ENCODE results near the gene RGS13. TPM values are rescaled to one million over a fixed set of nuclear protein-coding genes. Genes with fewer than 3 reads are reported as not detected.
"Not testable (repeated sequence)": the region's sequence is repeated elsewhere in the genome, so short reads cannot be mapped to it uniquely, and the experiment has no call there.

The RGS13 gene
- total RNA-seq, 2 experiments from 2014 or later, result not detected

- intact Hi-C loops (cut with micrococcal nuclease), result no loop called here
- H3K27ac Mint-ChIP-seq, result no peak overlapping the region
- no peaks in the 10 kb centered on the region for H3K36me3 Mint-ChIP-seq (ENCODE audit: low read depth)
- H3K4me3 Mint-ChIP-seq, result no peak overlapping the region
- H3K9me3 Mint-ChIP-seq, result peaks cover 2% of the 10 kb centered on the region
- CTCF ChIA-PET, result interaction anchor here (0.5 to 0.6 kb wide), 3 partner anchors 143 to 944 kb away, joined by 3 read pairs; no protein-coding TSS in a partner anchor
- H3K4me1 Mint-ChIP-seq (ENCODE audit: low read depth), result peaks cover 8% of the 10 kb centered on the region
- DNase-seq, result no peak
- H3K27me3 Mint-ChIP-seq (ENCODE audit: low read depth), result peaks cover 12% of the 10 kb centered on the region
These were observed 21.8 kb downstream of the RGS13 start for GRCh38 chr1:192657760-192658159.

- Mint-ChIP-seq H3K4me3 (no peak overlapping the region), H3K36me3 (ENCODE audit: low read depth) (no peaks in the 10 kb centered on the region), H3K27ac (no peak overlapping the region), H3K9me3 (peaks cover 2% of the 10 kb centered on the region), H3K27me3 (ENCODE audit: low read depth) (peaks cover 12% of the 10 kb centered on the region), H3K4me1 (ENCODE audit: low read depth) (peaks cover 8% of the 10 kb centered on the region)
- no peak for DNase-seq
- CTCF ChIA-PET, result interaction anchor here (0.6 kb wide), 1 partner anchor 944 kb away, joined by 3 read pairs; no protein-coding TSS in a partner anchor
- intact Hi-C loops (cut with micrococcal nuclease), result no loop called here
These were observed 22.3 kb downstream of the RGS13 start for GRCh38 chr1:192658255-192658654.

- H3K27me3 Mint-ChIP-seq (ENCODE audit: low read depth), result peaks cover 12% of the 10 kb centered on the region
- no peaks in the 10 kb centered on the region for H3K4me1 Mint-ChIP-seq (ENCODE audit: low read depth)
- no peaks in the 10 kb centered on the region for H3K36me3 Mint-ChIP-seq (ENCODE audit: low read depth)
- intact Hi-C loops (cut with micrococcal nuclease), result no loop called here
- H3K9me3 Mint-ChIP-seq, result peaks cover 2% of the 10 kb centered on the region
- CTCF ChIA-PET, result no interaction called here
- H3K27ac Mint-ChIP-seq, result no peak overlapping the region
- H3K4me3 Mint-ChIP-seq, result no peak overlapping the region
- DNase-seq, result peak; percentile 14
These were observed 24.7 kb downstream of the RGS13 start for GRCh38 chr1:192660613-192661012.

DNA sequence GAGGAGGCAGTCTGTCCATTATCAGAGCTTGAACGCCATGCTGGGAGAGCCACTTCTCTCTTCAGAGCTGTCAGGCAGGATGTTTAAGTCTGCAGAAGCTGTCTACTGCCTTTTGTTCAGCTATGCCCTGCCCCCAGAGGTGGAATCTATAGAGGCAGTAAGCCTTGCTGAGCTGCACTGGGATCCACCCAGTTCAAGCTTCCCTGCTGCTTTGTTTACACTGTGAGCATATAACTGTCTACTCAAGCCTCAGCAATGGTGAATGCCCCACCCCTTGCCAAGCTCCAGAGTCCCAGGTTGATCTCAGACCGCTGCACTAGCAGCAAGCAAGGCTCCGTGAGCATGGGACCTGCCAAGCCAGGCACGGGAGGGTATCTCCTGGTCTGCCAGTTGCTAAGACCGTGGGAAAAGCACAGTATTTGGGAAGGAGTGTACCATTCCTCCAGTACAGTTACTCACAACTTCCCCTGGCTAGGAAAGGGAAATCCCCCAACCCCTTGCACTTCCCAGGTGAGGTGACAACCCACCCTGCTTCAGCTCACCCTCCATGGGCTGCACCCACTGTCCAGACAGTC lies 32.5 kb downstream of the RGS13 start:
- H3K36me3 Mint-ChIP-seq (ENCODE audit: low read depth), result no peaks in the 10 kb centered on the region
- no peak for DNase-seq
- intact Hi-C loops (cut with micrococcal nuclease), result no loop called here
- H3K27me3 Mint-ChIP-seq (ENCODE audit: low read depth), result peaks cover 23% of the 10 kb centered on the region
- H3K4me1 Mint-ChIP-seq (ENCODE audit: low read depth), result no peaks in the 10 kb centered on the region
- no peak overlapping the region for H3K27ac Mint-ChIP-seq
- no peaks in the 10 kb centered on the region for H3K9me3 Mint-ChIP-seq
- H3K4me3 Mint-ChIP-seq, result no peak overlapping the region
- CTCF ChIA-PET, result no interaction called here

DNA sequence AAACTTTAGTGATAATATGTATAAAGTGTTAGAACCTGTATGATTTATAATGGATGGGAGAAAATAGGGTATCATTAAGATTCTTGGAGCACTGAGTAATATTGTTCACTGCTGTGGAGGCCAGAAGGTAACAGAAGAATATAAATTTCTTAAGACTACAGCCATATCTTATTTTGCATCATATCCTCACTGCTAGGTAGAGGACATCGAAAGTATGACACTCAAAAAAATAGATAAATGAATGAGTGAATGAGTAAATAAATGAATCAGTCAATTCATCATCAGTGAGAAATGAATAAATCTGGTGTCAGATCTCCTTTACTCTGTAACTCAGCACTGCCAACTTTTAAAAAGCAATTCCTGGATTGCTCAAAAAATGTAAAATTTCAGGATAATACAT lies 33.2 kb downstream of the RGS13 start:
- intact Hi-C loops (cut with micrococcal nuclease), result no loop called here
- H3K27ac Mint-ChIP-seq, result no peak overlapping the region
- H3K36me3 Mint-ChIP-seq (ENCODE audit: low read depth), result no peaks in the 10 kb centered on the region

DNA sequence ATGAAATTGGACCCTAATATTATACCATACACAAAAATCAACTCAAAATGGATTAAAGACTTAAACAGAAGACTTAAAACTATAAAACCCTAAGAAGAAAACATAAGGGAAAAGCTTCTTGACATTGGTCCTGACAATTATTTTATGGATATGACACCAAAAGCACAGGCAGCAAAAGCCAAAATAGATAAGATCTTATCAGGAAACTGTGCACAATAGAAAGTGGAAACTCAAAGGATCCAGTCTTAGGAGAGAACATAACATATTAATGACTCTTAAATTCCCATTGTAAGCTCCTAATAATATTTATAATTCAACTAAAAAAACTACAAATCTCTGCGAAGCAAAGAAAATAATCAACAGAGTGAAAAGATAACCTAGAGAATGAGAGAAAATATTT lies 39.8 kb downstream of the RGS13 start:
- no peaks in the 10 kb centered on the region for H3K4me1 Mint-ChIP-seq (ENCODE audit: low read depth)
- H3K9me3 Mint-ChIP-seq, result no peaks in the 10 kb centered on the region
- no peak overlapping the region for H3K4me3 Mint-ChIP-seq
- intact Hi-C loops (cut with micrococcal nuclease), result no loop called here
- DNase-seq, result no peak
- no peaks in the 10 kb centered on the region for H3K36me3 Mint-ChIP-seq (ENCODE audit: low read depth)
- CTCF ChIA-PET, result no interaction called here
- H3K27ac Mint-ChIP-seq, result no peak overlapping the region
- peaks cover 16% of the 10 kb centered on the region for H3K27me3 Mint-ChIP-seq (ENCODE audit: low read depth)

More for the DNA sequence above, 33.2 kb downstream of the RGS13 start:
- Mint-ChIP-seq H3K27me3 (ENCODE audit: low read depth) (peaks cover 24% of the 10 kb centered on the region), H3K9me3 (no peaks in the 10 kb centered on the region), H3K4me3 (no peak overlapping the region), H3K4me1 (ENCODE audit: low read depth) (no peaks in the 10 kb centered on the region)
- no peak for DNase-seq
- CTCF ChIA-PET, result no interaction called here

GRCh38 chr1:192678099-192678498 lies 42.2 kb downstream of the RGS13 start:
- CTCF ChIA-PET, result no interaction called here
- H3K4me1 Mint-ChIP-seq (ENCODE audit: low read depth), result no peaks in the 10 kb centered on the region
- no peak overlapping the region for H3K4me3 Mint-ChIP-seq
- no peaks in the 10 kb centered on the region for H3K9me3 Mint-ChIP-seq
- H3K27ac Mint-ChIP-seq, result no peak overlapping the region
- intact Hi-C loops (cut with micrococcal nuclease), result no loop called here
- no peak for DNase-seq
- H3K36me3 Mint-ChIP-seq (ENCODE audit: low read depth), result no peaks in the 10 kb centered on the region
- H3K27me3 Mint-ChIP-seq (ENCODE audit: low read depth), result peaks cover 10% of the 10 kb centered on the region

DNA sequence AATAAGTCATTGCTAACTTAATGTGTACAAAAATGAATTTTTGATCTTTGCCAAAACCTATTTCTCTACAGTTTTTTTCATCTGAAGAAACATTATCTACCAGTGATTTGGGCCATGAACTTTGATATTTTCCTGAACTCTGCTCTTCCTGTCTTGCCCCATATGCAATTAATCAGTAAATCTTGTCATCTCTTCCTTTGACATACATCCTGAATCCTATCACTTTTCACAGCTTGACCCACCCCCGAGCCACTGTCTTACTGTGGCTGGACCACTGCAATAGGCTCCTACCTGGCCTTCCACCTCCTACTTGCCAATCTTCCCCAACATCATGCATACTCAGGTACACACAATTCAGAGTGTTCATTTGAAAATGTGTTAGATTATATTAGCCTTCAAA lies 46.4 kb downstream of the RGS13 start:
- Mint-ChIP-seq H3K9me3 (peaks cover 3% of the 10 kb centered on the region), H3K4me3 (no peak overlapping the region), H3K27ac (no peak overlapping the region), H3K36me3 (ENCODE audit: low read depth) (no peaks in the 10 kb centered on the region), H3K27me3 (ENCODE audit: low read depth) (peaks cover 6% of the 10 kb centered on the region), H3K4me1 (ENCODE audit: low read depth) (no peaks in the 10 kb centered on the region)
- intact Hi-C loops (cut with micrococcal nuclease), result no loop called here
- DNase-seq, result no peak
- CTCF ChIA-PET, result no interaction called here

- intact Hi-C loops (cut with micrococcal nuclease); H3K27me3 Mint-ChIP-seq (ENCODE audit: low read depth): not testable (repeated sequence)
These were observed 47.1 kb downstream of the RGS13 start for GRCh38 chr1:192683081-192683480.

GRCh38 chr1:192689459-192689858 lies 53.5 kb downstream of the RGS13 start:
- intact Hi-C loops (cut with micrococcal nuclease), result no loop called here
- no peaks in the 10 kb centered on the region for H3K36me3 Mint-ChIP-seq (ENCODE audit: low read depth)
- H3K4me1 Mint-ChIP-seq (ENCODE audit: low read depth), result no peaks in the 10 kb centered on the region
- H3K4me3 Mint-ChIP-seq, result no peak overlapping the region
- CTCF ChIA-PET, result interaction anchor here (0.6 kb wide), 1 partner anchor 212 kb away, joined by 3 read pairs; no protein-coding TSS in a partner anchor
- H3K27me3 Mint-ChIP-seq (ENCODE audit: low read depth), result peaks cover 28% of the 10 kb centered on the region
- no peak for DNase-seq
- no peak overlapping the region for H3K27ac Mint-ChIP-seq
- peaks cover 6% of the 10 kb centered on the region for H3K9me3 Mint-ChIP-seq

More at GRCh38 chr1:192683081-192683480, 47.1 kb downstream of the RGS13 start:
- H3K4me3 Mint-ChIP-seq; H3K36me3 Mint-ChIP-seq (ENCODE audit: low read depth); H3K27ac Mint-ChIP-seq; DNase-seq; H3K9me3 Mint-ChIP-seq; H3K4me1 Mint-ChIP-seq (ENCODE audit: low read depth); CTCF ChIA-PET: not testable (repeated sequence)

DNA sequence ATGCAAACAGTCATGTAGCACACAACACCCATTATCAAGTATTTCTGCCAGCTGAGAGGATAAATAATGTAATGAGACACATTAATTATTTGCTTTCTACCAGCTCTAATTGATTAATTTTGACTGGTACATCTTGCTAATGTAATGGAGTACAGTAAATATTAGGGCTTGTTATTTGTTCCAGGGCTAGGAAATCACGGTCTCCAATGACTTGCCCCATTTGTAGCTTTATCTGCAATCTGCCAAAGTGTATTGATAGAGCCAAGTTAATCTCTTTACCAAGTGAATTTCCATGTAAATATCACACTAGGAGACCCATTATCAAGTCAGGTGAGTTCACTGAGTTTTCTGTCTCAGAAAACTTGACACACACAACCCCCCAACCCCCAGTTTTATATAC lies 55.1 kb downstream of the RGS13 start:
- DNase-seq, result no peak
- intact Hi-C loops (cut with micrococcal nuclease), result no loop called here
- Mint-ChIP-seq H3K27me3 (ENCODE audit: low read depth) (peaks cover 27% of the 10 kb centered on the region), H3K9me3 (peaks cover 5% of the 10 kb centered on the region), H3K27ac (no peak overlapping the region), H3K4me1 (ENCODE audit: low read depth) (no peaks in the 10 kb centered on the region), H3K36me3 (ENCODE audit: low read depth) (no peaks in the 10 kb centered on the region), H3K4me3 (no peak overlapping the region)
- CTCF ChIA-PET, result no interaction called here

DNA sequence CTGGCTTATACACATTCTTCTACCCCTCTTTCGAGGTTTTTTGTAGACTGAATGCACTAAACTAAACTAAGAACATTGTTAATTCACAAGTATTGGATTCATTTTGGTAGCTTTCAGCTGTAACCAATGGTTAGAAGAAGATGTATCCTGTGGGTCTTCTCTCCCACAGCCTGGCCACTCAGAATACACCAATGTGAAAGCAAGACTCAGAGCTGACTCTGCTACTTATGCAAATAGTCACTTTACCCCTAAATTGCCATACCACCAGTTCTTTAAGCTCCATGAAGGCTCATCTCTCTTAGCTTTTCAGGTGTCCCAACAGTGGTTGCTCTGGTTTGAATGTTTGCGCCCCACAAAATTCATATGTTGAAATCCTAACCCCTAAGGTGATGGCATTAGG lies 60.1 kb downstream of the RGS13 start:
- DNase-seq, result no peak
- peaks cover 17% of the 10 kb centered on the region for H3K27me3 Mint-ChIP-seq (ENCODE audit: low read depth)
- H3K27ac Mint-ChIP-seq, result no peak overlapping the region
- H3K36me3 Mint-ChIP-seq (ENCODE audit: low read depth), result no peaks in the 10 kb centered on the region
- no peak overlapping the region for H3K4me3 Mint-ChIP-seq
- CTCF ChIA-PET, result no interaction called here
- H3K9me3 Mint-ChIP-seq, result peaks cover 2% of the 10 kb centered on the region
- H3K4me1 Mint-ChIP-seq (ENCODE audit: low read depth), result no peaks in the 10 kb centered on the region
- intact Hi-C loops (cut with micrococcal nuclease), result no loop called here

DNA sequence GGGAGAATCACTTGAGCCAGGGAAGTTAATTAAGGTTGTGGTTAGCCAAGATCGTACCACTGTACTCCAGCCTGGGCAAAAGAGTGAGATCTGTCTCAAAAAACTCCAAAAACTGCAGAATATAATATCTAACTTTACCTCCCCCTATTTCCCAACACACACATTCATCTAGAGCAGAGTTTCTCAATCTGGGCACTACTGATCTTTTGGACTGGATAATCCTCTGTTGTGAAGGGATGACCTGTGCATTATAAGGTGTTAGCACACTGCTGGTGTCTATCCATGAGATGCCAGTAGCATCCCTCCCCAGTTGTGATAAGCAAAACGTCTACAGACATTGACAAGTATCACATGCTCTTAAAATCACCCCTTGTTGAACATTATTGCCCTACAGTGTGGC lies 61.8 kb downstream of the RGS13 start:
- H3K4me1 Mint-ChIP-seq (ENCODE audit: low read depth), result no peaks in the 10 kb centered on the region
- H3K36me3 Mint-ChIP-seq (ENCODE audit: low read depth), result no peaks in the 10 kb centered on the region
- peaks cover 12% of the 10 kb centered on the region for H3K27me3 Mint-ChIP-seq (ENCODE audit: low read depth)

More for the DNA sequence above, 61.8 kb downstream of the RGS13 start:
- Mint-ChIP-seq H3K27ac (no peak overlapping the region), H3K9me3 (peaks cover 2% of the 10 kb centered on the region), H3K4me3 (no peak overlapping the region)
- intact Hi-C loops (cut with micrococcal nuclease), result no loop called here
- DNase-seq, result no peak
- CTCF ChIA-PET, result interaction anchor here (0.8 kb wide), 1 partner anchor 109 kb away, joined by 3 read pairs; no protein-coding TSS in a partner anchor
